Measurements from ENCODE around the gene MARCKS.
"Not testable (repeated sequence)": the region's sequence is repeated elsewhere in the genome, so short reads cannot be mapped to it uniquely, and the experiment has no call there.

MARCKS gene

DNA sequence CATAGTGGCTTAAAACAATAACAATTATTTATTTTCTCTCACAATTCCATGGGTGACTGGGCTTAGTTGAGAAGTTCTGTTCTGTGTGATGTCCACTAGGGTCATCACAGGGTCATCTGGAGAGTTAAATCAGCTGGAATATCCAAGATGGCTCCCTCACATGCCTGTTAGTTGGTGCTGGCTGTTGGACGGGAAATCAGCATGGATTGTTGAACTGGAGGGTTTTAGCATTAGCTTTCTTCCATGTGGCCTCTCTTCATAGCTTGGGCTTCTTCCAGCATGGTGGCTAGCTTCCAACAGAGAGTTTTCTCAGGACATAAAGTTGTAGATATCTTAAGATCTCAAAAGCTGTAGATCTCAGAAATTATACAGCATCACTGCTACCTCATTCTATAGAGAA, 19.6 kb downstream of the MARCKS start:
- H3K4me3 ChIP-seq: no peak overlapping the region
- H3K27ac ChIP-seq: no peak overlapping the region

DNA sequence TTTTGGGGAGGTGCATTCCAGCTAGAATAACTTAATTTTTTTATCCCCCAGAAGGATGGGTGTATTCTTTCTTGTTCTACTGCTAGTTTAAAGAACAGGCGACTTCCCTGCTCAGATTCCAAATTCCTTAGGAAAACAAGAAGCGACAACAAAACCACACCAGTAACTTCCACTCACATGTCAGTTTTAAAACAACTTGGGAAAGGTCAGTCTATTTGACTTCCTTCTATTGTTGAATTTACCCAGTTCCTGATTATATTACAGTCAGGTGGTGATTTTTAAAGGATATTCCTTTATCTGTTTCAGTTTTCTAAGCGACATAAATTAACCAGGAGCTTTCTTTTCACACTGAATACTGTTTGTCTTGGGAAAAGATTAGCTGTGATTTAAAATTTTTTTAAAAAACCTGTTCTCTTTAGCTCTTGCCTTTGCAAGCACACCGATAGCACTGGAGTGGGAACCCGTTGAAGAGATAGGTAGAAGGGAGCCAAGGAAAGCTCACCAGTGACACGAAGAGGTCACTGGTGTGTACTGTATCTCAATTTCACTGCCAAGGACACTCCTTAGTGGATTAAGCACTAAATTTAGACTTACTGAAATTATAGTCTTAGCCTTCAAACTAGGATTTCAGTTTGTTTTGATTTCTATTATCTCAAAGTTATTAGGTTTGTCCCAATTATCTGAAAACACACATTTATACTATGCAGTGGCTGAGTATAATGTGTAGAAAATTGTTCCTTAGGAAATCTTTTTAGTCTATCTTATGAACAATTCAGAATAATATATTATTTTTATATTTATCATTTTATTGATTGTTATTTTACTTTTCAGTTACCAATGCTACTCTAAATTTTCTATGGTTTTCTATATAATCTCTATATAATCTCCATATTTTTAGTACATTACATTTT, 22.3 kb downstream of the MARCKS start:
- H3K4me3 ChIP-seq: no peak overlapping the region

DNA sequence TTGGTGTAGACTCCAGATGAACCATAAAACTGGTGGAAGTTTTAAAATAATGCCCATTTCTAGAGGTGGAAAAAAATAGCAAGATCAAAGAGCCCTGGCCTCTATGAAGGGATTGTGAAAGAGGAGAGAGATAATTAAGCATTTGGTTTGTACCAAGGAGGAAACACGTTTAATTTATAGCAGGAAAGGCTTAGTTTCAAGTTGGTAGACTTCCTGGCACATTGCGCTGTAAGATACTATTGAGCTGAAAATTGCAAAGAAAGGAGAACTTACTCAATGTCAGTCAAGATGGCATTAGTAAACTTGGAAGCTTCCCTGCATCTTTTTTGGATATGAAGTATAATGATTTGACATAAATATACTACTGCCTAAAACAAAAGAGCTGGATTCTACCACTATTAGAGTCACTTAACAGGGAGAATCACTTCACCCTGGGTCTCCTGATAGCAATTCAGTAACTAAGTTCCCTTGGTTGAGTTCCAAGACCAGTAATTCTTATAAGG, 24.4 kb downstream of the MARCKS start:
- no peak overlapping the region for H3K4me3 ChIP-seq
- no peak overlapping the region for H3K27ac ChIP-seq

More for the DNA sequence above, 22.3 kb downstream of the MARCKS start:
- peak overlapping the region in 2 of 21 experiments; percentile 6 to 30 for H3K27ac ChIP-seq

DNA sequence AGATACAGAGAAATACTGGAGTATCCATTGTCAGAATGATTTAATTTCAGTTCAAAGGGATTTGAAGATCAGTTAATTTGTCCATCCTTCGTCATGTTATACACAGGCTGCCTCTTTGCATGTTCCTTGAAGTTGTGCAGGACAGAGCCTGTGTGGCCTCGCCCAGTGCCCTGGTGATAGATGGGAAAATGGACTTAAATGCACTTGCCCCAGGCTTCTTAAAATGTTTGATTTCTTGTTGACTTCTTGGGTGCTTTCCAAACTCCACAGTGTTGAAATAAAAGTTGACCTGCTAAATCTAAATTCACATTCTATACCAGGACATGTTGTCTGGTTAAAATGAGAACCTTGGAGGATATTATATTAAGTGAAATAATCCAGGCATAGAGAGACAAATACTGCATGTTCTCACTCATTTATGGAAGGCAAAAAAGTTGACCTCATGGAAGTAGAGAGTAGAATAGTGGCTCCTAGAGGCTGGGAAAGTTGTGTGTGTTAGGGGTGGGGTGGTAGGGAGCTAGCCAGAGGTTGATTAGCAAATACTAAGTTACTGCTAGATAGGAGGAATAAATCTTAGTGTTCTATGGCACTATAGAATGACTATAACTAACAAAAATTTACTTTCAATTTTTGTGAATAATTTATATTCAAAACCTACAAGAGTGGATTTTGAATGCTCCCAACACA, 25.3 kb downstream of the MARCKS start:
- Histone ChIP-seq H3K4me3 (no peak overlapping the region), H3K27ac (no peak overlapping the region)

DNA sequence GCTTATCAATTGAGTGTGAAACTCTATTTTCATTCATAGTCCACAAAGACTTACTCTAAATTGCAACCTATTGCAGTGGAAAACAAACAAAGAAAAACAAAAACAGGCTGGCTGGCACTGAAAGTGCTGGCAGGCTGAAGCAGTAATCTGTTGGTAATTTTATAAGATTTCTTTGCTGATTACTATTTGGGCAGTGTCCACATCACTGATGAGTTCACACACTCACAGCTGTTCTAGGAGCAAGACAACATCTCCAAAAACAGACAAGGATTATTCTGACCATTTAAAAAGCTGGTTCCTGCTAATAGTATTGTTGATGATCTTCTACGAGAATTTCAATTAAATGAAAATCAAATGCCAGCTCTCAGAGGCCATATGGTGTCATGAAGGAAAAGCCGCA, 26.9 kb downstream of the MARCKS start:
- no peak overlapping the region for H3K27ac ChIP-seq
- H3K4me3 ChIP-seq: no peak overlapping the region

DNA sequence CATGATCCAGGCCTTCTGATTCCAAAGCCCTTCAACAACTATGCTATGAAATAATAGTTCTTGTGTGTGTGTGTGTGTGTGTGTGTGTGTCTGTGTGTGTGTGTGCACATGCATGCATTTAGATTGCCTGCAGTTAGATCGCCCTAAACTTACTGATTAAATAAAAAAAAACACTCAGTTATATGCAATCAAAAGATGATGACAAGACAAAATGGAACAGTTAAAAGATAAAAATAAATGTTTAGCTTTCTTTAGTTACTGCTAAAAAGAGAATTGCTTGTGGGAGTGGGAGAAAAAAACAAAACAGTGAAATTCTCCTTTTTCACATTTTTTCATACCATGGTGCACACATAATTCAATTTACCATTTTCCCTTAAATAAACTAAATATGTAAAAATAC, 29.4 kb downstream of the MARCKS start:
- H3K27ac ChIP-seq: no peak overlapping the region
- no peak overlapping the region for H3K4me3 ChIP-seq

DNA sequence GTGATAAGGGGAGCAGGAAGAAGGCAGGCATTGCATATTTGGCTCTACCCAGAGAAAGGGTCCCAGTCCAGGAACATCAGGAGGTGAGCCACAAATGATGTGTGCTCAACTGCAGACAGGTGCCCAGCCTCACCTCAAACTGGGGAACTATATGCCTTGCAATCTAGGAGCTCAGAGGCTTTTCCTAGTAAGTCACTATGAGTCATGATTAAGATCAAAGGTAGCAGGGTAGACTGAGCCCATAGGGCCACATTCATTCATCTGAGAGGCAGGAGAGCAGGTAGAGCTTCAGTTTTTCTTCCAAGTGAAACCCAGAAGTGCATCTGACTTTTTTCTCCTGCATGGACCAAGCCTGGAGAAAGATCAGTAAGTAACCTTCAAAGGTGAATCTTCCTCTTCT, 31.3 kb downstream of the MARCKS start:
- no peak overlapping the region for H3K27ac ChIP-seq
- H3K4me3 ChIP-seq: no peak overlapping the region

DNA sequence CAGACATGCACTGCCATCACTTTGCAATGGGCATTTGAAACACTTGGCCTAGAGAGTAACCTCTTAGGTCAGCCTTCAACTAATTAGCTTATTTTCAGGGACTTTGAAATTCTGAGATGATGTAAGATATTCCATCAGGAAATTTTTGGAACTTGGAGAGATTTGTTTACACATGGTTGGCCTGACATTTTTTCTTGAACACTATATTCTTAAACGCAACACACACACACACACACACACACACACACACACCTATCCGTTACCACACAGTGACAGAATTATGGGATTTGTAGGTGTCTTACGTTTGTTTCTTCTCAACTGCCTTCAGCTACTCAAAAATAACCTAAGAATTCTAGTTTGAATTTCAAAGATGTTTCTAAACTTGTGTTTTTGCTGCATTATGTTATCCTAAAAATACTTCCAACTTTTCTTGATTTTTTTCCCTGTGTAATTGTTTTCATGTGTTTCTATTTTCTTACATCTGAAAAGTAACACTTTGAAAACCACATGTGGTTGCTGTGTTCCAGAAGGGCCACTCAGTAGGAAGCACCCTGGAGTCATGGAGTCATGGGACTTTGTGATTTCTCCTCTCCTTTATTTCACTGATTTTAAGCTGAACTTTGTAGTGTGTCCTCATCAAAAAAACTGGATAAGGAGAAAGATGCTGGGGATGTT, 31.9 kb downstream of the MARCKS start:
- H3K27ac ChIP-seq: no peak overlapping the region
- no peak overlapping the region for H3K4me3 ChIP-seq

DNA sequence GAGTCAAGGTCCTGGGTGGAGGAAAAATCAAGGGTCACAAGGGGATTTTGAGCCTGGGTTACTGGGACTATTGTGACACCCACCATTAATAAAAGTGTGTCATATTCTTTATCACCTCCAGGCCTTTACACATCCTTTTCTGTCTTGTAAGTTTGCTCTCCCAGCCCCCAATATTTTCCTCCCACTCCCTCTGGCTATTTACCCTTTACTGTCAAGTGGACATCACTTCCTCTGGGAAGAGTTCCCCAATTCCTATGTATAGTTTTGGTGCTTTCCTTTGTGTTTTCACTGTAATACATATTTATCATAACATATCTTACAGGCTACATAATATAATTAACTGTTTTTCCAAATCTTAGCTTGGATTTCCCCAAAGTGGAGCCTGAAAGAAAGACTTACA, 36.3 kb downstream of the MARCKS start:
- Histone ChIP-seq H3K4me3 (no peak overlapping the region), H3K27ac (no peak overlapping the region)

DNA sequence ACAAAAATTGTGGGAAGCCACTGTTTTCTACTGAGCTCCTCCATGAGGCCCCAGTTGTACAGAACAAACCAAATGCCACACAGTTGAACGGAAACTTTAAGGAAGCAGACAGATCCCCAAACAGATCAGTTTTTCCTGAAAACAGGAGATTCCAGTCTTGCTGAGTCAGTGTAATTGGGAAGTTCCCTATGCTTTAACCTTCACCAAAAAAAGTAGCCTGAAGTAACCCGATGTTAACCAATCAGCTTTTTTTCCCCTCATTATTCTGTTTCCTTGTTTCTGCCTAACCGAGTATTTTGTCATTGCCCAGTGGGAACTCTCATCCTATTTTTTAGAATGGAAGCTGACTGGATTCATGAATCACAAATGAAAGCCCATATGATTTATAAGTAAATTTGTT, 36.7 kb downstream of the MARCKS start:
- Histone ChIP-seq H3K4me3 (no peak overlapping the region), H3K27ac (no peak overlapping the region)

DNA sequence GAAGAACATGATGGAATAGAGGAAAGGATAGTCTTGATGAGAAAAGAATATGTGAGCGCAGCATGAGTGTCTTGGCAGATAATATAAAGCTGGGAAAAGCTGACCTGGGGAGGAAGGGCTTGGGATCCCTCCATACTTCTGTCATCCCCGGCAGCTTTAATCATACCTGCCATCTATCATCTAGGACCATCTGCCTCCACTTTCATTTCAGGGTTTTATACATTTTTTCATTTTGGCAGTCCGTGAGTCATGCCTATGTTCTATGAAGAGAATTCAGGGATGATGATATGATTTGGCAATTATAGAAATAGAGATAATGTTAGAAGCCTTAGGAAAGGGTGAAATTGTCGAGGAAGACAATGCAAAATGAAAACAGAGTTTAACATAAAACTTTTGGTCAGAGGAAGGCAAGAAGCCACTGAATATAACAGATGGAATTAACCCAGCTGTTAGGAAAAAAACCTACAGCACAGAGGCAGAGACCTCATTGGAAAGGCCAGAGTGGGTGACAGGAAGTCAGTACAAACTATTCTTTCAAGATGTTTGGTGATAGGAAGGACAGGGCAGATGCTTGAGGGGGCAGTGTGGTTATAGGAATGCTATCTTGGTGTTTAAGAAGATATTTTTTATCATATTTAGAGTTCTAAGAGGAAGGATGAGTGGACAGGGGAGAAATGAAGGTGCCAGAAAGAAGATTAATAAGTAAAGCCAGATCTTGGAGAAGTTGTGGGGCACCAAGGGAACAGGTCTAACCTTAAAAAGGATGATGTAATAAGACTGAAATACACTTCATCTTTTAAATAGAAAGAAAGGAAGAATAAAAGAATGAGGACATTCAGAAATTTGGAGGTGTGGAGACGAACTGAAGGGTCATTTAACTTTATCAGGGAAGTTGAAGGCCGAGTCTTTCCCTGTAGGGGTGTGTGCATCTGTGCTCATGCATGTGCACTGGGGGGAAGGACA, 37.8 kb downstream of the MARCKS start:
- no peak overlapping the region for H3K27ac ChIP-seq
- no peak overlapping the region for H3K4me3 ChIP-seq

DNA sequence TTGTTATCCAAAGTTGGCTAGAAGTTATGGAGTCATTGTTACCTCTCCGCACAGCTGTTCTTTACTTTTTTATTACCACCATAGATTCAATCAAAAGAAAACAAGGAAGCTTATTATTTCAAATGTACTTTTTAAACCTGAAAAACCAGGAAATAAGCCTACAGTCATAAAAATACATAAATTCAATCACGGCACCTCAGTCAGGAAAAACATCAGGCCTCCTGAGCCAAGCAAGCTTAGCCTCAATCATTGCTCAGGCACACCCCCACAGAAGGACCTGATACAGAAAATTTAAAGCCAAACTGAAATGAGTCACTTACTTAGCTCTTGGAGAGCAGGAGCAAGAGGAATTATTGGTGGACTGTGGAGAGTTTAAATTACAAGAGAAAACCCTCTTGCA, 44.3 kb downstream of the MARCKS start:
- H3K4me3 ChIP-seq: no peak overlapping the region
- H3K27ac ChIP-seq: no peak overlapping the region

DNA sequence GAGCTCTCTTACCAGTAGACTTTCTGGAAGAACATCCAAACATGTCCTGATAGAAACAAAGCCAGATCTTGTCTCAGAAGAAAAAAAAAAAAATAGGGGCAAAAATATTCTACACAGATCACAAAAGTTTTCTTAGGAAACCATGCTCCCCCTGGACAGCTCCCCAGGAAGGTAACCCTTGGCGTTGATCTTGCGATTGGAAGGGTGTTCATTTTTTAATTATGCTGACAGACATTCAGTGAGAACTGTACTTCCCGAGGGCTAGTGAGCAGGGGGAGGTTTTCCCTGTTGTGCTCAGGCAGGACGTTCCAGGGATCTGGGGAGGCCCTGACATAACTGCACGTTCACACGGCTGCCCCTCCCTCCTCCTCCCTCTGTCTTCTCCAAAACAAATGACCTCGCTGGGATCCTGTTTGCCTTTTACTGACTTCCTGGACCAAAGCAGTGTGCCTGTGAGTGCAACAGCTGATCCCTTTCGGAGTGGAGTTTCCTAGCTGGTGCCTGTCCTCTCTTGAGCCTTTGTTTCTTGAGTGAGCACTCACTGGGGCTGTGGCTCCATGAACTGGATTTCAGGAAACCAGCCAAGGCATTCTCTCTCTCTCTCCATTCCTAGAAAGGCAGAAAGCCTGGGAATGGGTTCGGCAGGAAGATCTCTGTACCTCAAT, 46.7 kb downstream of the MARCKS start:
- Histone ChIP-seq H3K27ac (peak overlapping the region in 3 of 21 experiments; percentile 14 to 64 (median 26)), H3K4me3 (no peak overlapping the region)

DNA sequence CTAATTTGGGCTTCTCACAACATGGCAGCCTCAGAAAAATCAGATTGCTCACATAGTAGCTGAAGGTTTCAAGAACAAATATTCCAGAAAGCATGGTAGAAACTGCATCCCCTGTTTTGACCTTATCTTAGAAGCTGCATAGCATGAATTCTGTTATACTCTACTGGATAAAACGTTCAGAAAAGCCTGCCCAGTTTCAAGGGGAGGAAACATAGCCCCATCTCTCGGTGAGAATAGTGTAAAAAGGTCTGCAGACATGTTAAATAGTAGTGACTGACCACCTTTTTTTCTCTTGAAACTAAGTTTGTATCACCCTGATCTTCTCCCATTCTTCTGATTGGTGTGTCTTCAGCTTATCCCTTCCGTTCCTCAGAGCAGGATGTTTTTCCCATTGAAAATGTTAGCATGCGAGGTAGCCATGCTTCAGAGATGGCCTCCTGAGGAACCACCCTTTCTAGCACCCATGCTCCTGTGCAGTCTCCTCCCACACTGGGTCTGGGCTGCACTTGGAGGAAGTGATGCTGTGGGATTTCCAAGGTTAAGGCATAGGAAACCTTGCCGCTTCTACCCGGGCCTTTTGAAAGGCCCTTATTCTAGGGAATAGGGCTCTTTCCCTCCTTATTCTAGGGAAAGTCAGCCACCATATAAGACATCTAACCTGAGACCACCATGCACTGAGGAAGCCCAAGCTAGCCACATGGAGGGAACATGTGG, 50.1 kb downstream of the MARCKS start:
- Histone ChIP-seq H3K27ac (no peak overlapping the region), H3K4me3 (no peak overlapping the region)

DNA sequence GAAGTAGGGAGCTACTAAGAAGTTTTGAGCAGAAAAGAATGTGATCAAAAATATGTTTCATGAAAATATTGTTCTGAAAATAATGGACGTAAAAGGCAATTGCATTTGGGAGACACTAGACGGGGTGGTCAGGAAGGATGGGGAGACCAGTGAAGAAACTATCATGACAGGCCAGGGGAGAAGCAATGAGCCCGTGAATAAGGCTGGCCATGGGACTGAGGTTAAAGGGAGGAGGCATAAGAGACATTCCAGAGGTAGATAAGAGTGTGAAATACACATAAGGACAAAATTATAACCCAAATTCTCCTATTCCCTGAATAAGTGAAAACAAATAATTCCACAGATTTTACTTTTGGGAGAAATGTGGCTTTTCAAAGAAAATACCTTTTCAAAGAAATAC, 51.7 kb downstream of the MARCKS start:
- H3K27ac ChIP-seq: no peak overlapping the region
- H3K4me3 ChIP-seq: no peak overlapping the region

DNA sequence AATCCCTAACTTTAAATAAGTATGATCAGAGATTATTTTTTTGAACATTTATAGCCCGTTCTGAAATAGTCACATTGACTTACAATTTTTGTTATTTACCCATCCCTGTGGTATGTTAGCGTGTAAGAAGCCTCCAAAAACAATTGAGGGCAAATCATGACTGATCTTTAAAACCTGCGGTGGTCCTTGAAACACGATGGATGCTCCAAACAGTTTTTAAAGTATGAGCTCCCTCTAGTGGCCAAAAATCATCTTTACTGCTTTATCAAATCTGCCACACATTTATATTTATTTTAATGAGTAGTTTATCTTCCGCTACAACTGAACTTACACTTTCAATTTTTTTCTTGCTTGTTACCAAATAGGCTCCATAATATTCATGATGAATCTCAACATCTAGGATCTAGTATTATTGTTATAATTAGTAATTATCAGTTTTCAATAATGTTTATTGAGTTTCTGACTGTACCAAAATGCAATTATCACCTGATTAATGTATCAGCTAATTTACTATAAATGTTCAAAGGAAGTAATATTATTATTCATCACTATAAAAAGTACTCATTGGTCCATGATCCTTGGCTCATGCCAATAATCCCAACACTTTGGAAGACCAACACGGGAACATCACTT, 52.2 kb downstream of the MARCKS start:
- H3K27ac ChIP-seq: no peak overlapping the region
- no peak overlapping the region for H3K4me3 ChIP-seq

DNA sequence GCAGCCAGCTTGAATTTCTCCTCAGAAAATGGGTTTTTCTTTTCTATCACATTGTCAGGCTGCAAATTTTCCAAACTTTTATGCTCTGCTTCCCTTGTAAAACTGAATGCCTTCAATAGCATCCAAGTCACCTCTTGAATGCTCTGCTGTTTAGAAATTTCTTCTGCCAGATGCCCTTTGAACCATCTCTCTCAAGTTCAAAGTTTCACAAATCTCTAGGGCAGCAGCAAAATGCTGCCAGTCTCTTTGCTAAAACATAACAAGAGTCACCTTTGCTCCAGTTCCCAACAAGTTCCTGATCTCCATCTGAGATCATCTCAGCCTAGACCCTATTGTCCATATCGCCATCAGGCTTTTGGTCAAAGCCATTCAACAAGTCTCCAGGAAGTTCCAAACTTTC, 53.1 kb downstream of the MARCKS start:
- not testable (repeated sequence) for H3K4me3 ChIP-seq, H3K27ac ChIP-seq
